ENCODE measurements around the gene CCDC80.

DNA sequence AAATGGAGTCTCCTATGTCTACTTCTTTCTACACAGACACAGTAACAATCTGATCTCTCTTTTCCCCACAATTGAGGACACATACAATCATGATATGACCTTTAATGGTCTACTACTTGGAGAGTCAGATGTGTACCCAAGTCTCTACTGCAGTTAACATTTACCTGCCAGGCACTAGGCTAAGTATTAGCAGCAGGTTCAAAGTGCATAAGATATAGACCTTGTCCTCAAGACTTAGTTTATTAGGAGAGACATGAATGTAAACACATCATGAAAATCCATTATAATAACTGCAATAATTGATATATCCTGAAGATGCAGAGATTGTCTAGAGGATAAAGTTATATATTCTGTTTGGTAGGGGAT lies 76.0 kb downstream of the CCDC80 start:
- no peak for TF ChIP-seq POLR2A (IDR thresholded peaks at IDR 0.05)
- TF ChIP-seq, protein P1, sequence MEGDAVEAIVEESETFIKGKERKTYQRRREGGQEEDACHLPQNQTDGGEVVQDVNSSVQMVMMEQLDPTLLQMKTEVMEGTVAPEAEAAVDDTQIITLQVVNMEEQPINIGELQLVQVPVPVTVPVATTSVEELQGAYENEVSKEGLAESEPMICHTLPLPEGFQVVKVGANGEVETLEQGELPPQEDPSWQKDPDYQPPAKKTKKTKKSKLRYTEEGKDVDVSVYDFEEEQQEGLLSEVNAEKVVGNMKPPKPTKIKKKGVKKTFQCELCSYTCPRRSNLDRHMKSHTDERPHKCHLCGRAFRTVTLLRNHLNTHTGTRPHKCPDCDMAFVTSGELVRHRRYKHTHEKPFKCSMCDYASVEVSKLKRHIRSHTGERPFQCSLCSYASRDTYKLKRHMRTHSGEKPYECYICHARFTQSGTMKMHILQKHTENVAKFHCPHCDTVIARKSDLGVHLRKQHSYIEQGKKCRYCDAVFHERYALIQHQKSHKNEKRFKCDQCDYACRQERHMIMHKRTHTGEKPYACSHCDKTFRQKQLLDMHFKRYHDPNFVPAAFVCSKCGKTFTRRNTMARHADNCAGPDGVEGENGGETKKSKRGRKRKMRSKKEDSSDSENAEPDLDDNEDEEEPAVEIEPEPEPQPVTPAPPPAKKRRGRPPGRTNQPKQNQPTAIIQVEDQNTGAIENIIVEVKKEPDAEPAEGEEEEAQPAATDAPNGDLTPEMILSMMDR (IDR thresholded peaks at IDR 0.05): no peak
- no peak for TF ChIP-seq EP300 (IDR thresholded peaks at IDR 0.05)
- no peak for TF ChIP-seq POLR2AphosphoS5 (IDR thresholded peaks at IDR 0.05)
